NT2/D1 (cell line): ENCODE results near the gene EBF4.

ENCODE experiments used
- DNase-seq: peaks from one replicate; pipeline ENCODE4 v3.0.0-alpha.2; 2011; ENCODE audit warnings: low read depth, low spot score
- H3K27me3 ChIP-seq: 2 replicates; pipeline ENCODE4 v1.6.0; 2011; ENCODE audit warnings: mild to moderate bottlenecking; ENCODE audit not compliant: insufficient read length, insufficient read depth
- H3K36me3 ChIP-seq: 2 replicates; pipeline ENCODE4 v1.6.1; 2011; ENCODE audit warnings: mild to moderate bottlenecking, low read length, mixed read lengths; ENCODE audit not compliant: insufficient read depth, insufficient read length
- H3K4me1 ChIP-seq: 2 replicates; pipeline ENCODE4 v1.5.1; 2011; ENCODE audit not compliant: insufficient read depth, insufficient read length
- H3K4me3 ChIP-seq: 2 replicates; pipeline ENCODE4 v1.5.1; 2011; ENCODE audit warnings: low read depth; ENCODE audit not compliant: insufficient read length
- H3K9ac ChIP-seq: 2 replicates; pipeline ENCODE4 v1.6.0; 2011; ENCODE audit warnings: low read depth; ENCODE audit not compliant: insufficient read length
- H3K9me3 ChIP-seq: 2 replicates; pipeline ENCODE4 v1.5.1; 2011; ENCODE audit warnings: mild to moderate bottlenecking, low read length; ENCODE audit not compliant: insufficient read depth
- SUZ12 ChIP-seq: IDR thresholded peaks from 2 replicates; pipeline ENCODE4 v1.6.1; 2011; ENCODE audit not compliant: insufficient read length, insufficient read depth; ENCODE audit errors: extremely low read depth
- YY1 ChIP-seq: IDR thresholded peaks from 2 replicates; pipeline ENCODE4 v1.6.1; 2011; ENCODE audit not compliant: insufficient read length, insufficient read depth
- ZNF274 ChIP-seq: IDR thresholded peaks from 2 replicates; pipeline ENCODE4 v1.6.1; 2011; ENCODE audit warnings: mild to moderate bottlenecking, low read depth, low read length

Gene EBF4

DNA sequence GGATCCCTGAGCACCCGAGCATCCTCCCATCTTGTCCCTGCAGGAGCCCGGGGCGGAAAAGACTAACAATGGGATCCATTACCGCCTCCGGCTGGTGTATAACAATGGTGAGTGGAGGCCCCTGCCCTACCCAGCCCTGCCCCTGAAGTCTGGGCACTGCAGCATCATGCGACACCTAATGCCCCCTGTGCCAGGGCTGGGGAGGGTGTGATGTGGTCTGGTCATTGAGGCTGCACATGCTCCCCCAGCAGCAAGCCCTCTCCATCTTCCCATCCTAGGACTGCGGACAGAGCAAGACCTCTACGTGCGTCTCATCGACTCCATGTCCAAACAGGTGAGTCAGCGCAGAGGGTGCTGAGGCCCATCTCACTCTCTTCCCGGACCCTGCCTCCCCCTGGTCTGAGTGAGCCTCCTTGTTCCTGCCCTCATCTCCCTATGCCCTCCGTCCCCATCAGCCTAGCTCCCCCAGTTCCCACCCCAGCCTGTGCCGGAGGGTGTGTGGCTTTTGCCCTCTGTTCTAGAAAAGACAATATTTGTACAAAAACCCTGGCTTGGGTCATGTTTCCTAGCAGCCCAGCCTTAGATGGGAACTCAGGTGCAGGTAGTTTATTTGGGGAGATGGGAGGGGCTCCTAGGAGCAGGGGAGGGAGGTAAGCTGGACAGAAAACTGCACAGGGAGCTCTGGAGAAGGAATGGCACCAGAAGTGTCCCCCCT is 13.5 kb downstream of the EBF4 start:
- Histone ChIP-seq H3K27me3 (peaks cover 3% of the 10 kb centered on the region), H3K4me1 (peaks cover 22% of the 10 kb centered on the region), H3K9me3 (no peaks in the 10 kb centered on the region), H3K4me3 (no peak overlapping the region), H3K36me3 (no peaks in the 10 kb centered on the region), H3K9ac (no peak overlapping the region)
- no peak for DNase-seq
- TF ChIP-seq YY1 (no peak), ZNF274 (no peak), SUZ12 (no peak)

DNA sequence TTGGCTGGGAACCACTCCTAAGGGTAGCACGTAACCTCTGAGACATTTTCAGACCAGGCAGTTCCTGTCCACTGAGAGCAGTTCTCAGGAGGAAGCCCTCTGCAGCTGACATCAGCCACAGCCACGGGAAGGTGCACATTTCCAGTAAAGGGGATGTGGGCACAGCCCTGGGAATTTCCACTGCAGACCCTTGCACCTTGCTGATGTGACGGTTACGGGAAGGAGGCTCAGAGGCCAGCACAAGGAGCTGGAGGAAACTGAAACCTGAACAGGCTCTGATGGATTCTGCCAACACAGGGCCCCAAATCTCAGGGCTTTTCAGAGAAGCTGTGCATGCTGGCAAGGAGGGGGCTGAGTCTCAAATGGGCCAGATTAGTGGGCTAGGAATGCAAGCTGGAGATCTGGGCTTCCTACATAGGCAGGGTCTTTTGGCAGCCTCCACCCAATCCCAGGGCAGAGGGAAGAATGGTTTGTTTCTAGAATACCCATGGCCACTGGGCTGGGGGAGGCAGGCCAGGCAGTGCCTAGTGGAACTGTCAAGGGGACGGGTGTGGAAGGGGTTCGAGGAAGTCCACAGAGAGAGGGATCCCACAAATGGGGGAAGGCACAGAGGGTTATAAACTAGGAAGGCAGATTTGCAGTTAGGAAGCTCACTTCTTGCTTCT is 14.2 kb downstream of the EBF4 start:
- DNase-seq: no peak
- no peak overlapping the region for H3K9ac ChIP-seq
- H3K27me3 ChIP-seq: peaks cover 3% of the 10 kb centered on the region
- H3K4me1 ChIP-seq: peaks cover 17% of the 10 kb centered on the region
- TF ChIP-seq SUZ12 (no peak), ZNF274 (no peak), YY1 (no peak)
- no peak overlapping the region for H3K4me3 ChIP-seq
- H3K36me3 ChIP-seq: no peaks in the 10 kb centered on the region
- H3K9me3 ChIP-seq: no peaks in the 10 kb centered on the region

DNA sequence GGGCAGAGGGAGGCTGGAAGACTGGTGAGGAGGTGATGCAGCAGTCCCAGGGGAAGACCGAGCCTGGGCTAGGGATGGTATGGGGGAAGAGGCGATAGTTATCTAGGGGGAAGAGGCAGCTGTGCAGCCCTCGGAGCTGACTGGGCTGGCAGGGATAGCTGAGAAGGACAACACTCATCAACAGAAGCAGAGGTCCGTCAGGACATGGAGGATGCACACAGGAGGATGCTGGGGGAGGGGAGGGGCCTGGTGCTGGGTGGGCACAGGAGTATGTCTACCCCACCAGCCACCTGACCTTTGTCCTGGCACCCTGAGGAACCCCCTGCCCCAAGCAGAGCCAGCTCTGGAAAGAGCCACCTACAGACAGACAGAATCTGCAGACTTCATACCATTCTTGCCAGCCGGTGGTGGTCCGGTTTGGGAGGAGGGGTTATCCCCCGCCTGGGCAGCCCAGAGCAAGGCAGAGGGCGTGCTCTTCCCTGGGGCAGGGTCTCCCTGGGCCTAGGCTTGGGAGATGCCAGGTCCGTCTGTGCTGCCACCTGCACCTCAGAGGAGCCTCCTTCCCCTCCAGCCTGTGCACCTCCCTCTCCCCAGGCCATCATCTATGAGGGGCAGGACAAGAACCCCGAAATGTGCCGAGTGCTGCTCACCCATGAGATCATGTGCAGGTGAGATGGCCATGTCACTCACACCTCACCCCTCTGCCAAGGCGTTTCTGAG is 14.9 kb downstream of the EBF4 start:
- TF ChIP-seq YY1: no peak
- no peak for TF ChIP-seq ZNF274
- no peak for TF ChIP-seq SUZ12
- Histone ChIP-seq H3K36me3 (no peaks in the 10 kb centered on the region), H3K27me3 (peaks cover 3% of the 10 kb centered on the region), H3K9ac (peak overlapping the region; percentile 42), H3K9me3 (no peaks in the 10 kb centered on the region), H3K4me3 (no peak overlapping the region), H3K4me1 (peaks cover 17% of the 10 kb centered on the region)
- DNase-seq: no peak

DNA sequence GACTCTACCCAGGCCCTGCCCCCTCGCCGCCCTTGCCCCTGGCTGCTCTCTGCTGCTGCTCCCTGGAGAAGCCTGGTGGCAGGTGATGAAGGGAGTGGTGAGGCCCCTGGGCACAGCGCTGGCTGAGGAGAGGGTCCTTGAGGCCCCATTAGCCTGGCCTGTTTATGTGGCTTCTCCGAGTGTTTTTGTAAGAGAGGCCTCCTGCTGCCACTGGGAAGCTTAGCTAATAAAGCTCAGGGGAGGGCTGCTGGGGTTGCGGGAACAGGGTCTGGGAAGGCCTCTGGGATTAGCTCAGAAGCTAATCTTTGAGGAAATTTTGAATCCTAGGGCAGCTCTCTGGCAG is 15.5 kb downstream of the EBF4 start:
- H3K9ac ChIP-seq: no peak overlapping the region
- no peaks in the 10 kb centered on the region for H3K27me3 ChIP-seq
- no peaks in the 10 kb centered on the region for H3K9me3 ChIP-seq
- H3K4me3 ChIP-seq: no peak overlapping the region
- no peaks in the 10 kb centered on the region for H3K36me3 ChIP-seq
- TF ChIP-seq SUZ12 (no peak), ZNF274 (no peak), YY1 (no peak)
- no peak for DNase-seq
- peaks cover 17% of the 10 kb centered on the region for H3K4me1 ChIP-seq

DNA sequence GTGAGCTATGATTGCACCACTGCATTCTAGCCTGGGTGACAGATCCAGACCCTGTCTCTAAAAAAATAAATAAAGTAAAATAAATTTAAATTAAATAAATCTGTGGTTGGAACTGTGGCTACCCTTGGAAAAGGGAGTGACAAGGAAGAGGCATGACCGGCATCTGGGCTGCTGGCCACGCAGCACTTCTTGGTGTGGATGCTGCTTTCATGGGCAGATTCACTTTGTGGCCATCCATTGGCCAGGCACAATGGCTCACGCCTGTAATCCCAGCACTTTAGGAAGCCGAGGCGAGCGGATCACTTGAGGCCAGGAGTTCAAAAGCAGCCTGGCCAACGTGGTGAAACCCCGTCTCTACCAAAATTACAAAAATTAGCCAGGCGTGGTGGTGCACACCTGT is 16.1 kb downstream of the EBF4 start:
- H3K4me3 ChIP-seq: no peak overlapping the region
- no peaks in the 10 kb centered on the region for H3K36me3 ChIP-seq
- H3K9me3 ChIP-seq: no peaks in the 10 kb centered on the region
- TF ChIP-seq YY1 (no peak), ZNF274 (no peak)
- no peak for DNase-seq
- H3K9ac ChIP-seq: no peak overlapping the region
- H3K27me3 ChIP-seq: no peaks in the 10 kb centered on the region
- peaks cover 17% of the 10 kb centered on the region for H3K4me1 ChIP-seq

DNA sequence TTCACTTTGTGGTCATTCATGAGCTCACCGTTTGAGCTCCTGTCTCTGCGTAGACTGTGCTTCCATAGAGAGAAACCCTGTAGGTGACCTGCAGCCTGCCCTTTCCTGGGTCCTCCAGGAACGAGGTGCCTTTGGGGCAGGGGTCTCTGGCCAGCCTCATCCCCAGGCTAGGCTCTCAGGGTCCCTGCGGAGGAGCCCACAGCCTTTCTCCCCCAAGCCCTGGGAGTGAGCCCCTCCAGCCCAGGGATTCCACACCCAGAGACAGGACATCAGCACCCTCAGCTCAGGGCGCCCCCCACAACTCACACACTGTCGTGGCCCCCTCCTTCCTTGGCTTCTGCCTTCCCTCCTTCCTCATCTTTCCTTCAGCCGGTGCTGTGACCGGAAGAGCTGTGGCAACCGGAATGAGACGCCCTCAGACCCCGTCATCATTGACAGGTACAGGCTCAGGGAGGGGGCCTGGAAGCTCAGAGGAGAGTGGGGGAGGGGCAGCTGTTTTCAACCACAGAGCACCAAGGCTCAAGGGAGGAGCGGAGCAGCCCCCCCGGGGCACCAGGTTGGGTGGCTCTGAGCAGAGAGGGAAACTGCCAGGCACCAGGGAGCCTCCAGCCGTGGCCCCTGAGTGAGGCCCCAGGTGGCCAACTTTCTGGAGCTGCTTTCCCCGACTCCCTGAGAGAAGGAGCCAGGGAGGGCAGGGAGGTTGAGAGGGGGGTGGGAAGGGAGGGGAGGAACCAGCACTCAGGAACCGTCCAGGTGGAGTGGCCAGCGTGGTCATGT is 16.8 kb downstream of the EBF4 start:
- Histone ChIP-seq H3K27me3 (no peaks in the 10 kb centered on the region), H3K9me3 (no peaks in the 10 kb centered on the region), H3K36me3 (no peaks in the 10 kb centered on the region), H3K4me3 (no peak overlapping the region), H3K4me1 (peaks cover 17% of the 10 kb centered on the region), H3K9ac (no peak overlapping the region)
- no peak for TF ChIP-seq ZNF274
- TF ChIP-seq YY1: no peak
- TF ChIP-seq SUZ12: no peak
- DNase-seq: no peak
